Calu3 (cell line): ENCODE data around the gene HJV. TPM values are rescaled to one million over a fixed set of nuclear protein-coding genes. Genes with fewer than 3 reads are reported as not detected.

Experiments used
- BruUV-seq: library from RNA; stranded (reverse); fragments of 400-500 nt; replicated peaks from 2 replicates; lab custom pipeline; 2021; lab: Mats Ljungman, UMichigan
- CTCF ChIA-PET: fragments of 300-600 bp; sonication (Branson Sonifier 250); formaldehyde crosslinking; loops from one replicate; lab custom pipeline; 2022; ENCODE audit warnings: antibody characterized with exemption; lab: Charles Lee
- DNase-seq: peaks from one replicate; pipeline ENCODE4 v3.0.0; 2022
- H3K27ac Mint-ChIP-seq: one replicate; pipeline ENCODE4 v1.8.0; 2022; ENCODE audit warnings: mixed read lengths; ENCODE audit not compliant: unreplicated experiment
- H3K27me3 Mint-ChIP-seq: one replicate; pipeline ENCODE4 v1.8.0; 2022; ENCODE audit warnings: mixed read lengths; ENCODE audit not compliant: unreplicated experiment
- H3K36me3 Mint-ChIP-seq: one replicate; pipeline ENCODE4 v1.8.0; 2022; ENCODE audit warnings: mild to moderate bottlenecking, moderate library complexity, mixed read lengths; ENCODE audit not compliant: insufficient read depth, unreplicated experiment
- H3K4me1 Mint-ChIP-seq: one replicate; pipeline ENCODE4 v1.8.0; 2022; ENCODE audit warnings: mild to moderate bottlenecking, low read depth, mixed read lengths; ENCODE audit not compliant: unreplicated experiment
- H3K4me3 Mint-ChIP-seq: one replicate; pipeline ENCODE4 v1.8.0; 2022; ENCODE audit warnings: mild to moderate bottlenecking, low read depth, moderate library complexity, mixed read lengths; ENCODE audit not compliant: unreplicated experiment
- H3K9me3 Mint-ChIP-seq: one replicate; pipeline ENCODE4 v1.8.0; 2022; ENCODE audit warnings: low read depth, mixed read lengths; ENCODE audit not compliant: unreplicated experiment
- intact Hi-C: fragments of 100-400 bp; cut with micrococcal nuclease; formaldehyde crosslinking; loops from one replicate; pipeline ENCODE4 v1.10.0; 2022; ENCODE audit not compliant: unreplicated experiment
- total RNA-seq: library from RNA; stranded (reverse); gene quantifications from 2 replicates; pipeline ENCODE4 v1.2.3, GENCODE V29; 2022
- TF ChIP-seq, protein P1 (sequence below): fragments of 200-600 bp; IDR thresholded peaks from one replicate; pipeline ENCODE4 v1.8.0; 2022; ENCODE audit warnings: antibody characterized with exemption; ENCODE audit not compliant: unreplicated experiment

The HJV gene
- total RNA-seq, 1 experiment from 2014 or later, result not detected

DNA sequence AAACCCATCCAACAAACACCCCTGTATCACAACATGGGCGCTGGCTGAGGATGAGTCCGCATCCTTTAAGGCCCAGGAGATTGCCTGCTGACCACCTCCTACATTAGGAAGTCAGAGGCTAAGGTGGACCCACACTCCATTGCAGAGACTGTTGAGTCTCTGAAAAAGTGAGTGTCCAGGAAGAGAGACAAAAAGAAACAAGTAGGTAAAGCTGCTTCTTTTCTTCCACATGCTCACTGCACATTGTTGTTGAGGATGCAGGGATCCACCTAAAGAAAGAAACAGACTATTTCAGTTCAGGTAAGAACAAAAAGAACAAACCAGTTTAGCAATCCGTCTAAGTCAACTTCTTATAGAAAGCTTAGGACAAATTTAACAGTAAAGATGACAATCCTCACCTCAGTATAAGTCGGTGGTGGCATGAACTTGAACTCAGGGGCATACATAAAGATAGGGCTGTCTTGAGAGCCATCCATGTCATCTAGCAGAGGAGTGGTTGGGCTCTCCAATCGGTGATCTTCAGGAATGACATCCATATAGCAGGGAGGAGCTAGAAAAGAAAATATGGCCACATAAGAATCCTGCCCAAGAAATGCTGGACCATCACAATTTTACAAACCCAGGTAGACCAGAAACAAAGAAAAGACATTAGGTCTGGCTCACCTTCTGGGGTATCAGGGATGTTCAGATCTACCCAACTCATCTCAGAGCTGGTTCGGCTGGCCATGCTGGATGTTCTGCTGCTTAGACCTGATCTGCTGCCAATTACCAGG lies 27.7 kb downstream of the HJV start:
- H3K27me3 Mint-ChIP-seq, result no peaks in the 10 kb centered on the region
- TF ChIP-seq, protein P1, sequence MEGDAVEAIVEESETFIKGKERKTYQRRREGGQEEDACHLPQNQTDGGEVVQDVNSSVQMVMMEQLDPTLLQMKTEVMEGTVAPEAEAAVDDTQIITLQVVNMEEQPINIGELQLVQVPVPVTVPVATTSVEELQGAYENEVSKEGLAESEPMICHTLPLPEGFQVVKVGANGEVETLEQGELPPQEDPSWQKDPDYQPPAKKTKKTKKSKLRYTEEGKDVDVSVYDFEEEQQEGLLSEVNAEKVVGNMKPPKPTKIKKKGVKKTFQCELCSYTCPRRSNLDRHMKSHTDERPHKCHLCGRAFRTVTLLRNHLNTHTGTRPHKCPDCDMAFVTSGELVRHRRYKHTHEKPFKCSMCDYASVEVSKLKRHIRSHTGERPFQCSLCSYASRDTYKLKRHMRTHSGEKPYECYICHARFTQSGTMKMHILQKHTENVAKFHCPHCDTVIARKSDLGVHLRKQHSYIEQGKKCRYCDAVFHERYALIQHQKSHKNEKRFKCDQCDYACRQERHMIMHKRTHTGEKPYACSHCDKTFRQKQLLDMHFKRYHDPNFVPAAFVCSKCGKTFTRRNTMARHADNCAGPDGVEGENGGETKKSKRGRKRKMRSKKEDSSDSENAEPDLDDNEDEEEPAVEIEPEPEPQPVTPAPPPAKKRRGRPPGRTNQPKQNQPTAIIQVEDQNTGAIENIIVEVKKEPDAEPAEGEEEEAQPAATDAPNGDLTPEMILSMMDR, result no peak
- H3K9me3 Mint-ChIP-seq, result no peaks in the 10 kb centered on the region
- CTCF ChIA-PET, result no interaction called here
- H3K36me3 Mint-ChIP-seq, result peaks cover 12% of the 10 kb centered on the region
- H3K27ac Mint-ChIP-seq, result no peak overlapping the region
- H3K4me3 Mint-ChIP-seq, result no peak overlapping the region
- intact Hi-C loops, result no loop called here
- DNase-seq, result no peak
- no TSS peak for BruUV-seq
- peaks cover 41% of the 10 kb centered on the region for H3K4me1 Mint-ChIP-seq

DNA sequence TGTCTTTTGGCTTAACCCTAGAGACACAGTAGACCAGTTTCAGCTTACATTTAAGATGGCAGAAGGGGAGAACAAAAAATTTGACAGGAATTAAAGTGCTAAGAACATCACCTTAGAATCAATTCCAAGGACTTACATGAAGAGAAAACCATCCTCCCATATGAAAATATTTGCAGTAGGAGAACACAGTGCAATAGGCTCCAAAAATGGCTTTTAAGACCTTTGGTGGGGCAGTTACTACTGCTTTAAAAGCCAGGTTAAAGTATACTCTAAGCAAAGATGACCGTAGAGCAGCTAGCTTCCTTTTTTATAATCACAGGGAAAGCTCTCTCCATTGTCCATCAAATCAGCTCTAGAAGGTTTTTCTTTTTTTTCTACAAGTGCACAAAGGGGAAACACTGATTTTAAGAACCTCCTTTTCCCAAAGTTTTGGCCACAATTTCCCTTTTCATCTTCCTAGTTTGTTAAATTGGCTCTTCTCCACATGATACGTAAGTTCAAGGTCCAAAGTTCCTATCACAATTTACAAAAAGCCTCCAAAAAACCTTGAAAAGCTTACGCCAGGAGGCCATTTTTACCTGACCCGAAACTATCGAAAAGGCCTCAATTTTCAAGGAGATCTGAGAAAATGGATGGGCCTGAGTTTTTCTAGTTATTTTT lies 28.4 kb downstream of the HJV start:
- Mint-ChIP-seq H3K4me1 (peaks cover 39% of the 10 kb centered on the region), H3K9me3 (no peaks in the 10 kb centered on the region), H3K36me3 (peaks cover 12% of the 10 kb centered on the region), H3K4me3 (no peak overlapping the region), H3K27ac (no peak overlapping the region), H3K27me3 (no peaks in the 10 kb centered on the region)
- TF ChIP-seq, protein P1, result no peak
- CTCF ChIA-PET, result interaction anchor here (0.6 kb wide), 1 partner anchor 19 kb away, joined by 5 read pairs; no protein-coding TSS in a partner anchor
- BruUV-seq, result no TSS peak
- intact Hi-C loops, result no loop called here
- DNase-seq, result no peak

DNA sequence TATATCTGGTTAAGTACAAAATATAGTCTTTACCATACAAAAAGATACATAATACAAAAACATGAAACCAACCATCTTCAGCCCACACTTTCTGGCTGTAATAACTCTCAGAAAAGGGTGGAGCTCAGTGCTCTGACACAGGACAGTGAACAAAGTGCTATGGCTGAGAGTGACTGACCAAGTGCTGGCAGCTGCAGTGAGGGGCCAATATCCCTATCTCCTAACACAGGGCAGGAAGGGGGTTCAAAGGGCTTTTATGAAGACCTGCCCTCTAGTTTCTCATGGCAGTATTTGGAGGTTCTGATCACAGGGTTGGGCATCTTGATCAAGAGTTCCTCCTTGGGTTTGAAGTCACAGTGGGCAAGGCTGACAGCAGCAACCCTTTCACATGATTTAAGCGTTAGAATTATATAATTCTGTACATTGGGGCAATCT lies 29.0 kb downstream of the HJV start:
- TF ChIP-seq, protein P1, result no peak
- Mint-ChIP-seq H3K4me1 (peaks cover 34% of the 10 kb centered on the region), H3K4me3 (no peak overlapping the region), H3K27me3 (no peaks in the 10 kb centered on the region), H3K27ac (no peak overlapping the region), H3K36me3 (peaks cover 12% of the 10 kb centered on the region), H3K9me3 (no peaks in the 10 kb centered on the region)
- intact Hi-C loops, result no loop called here
- DNase-seq, result no peak
- no TSS peak for BruUV-seq
- CTCF ChIA-PET, result interaction anchor here (0.6 to 0.9 kb wide), 2 partner anchors 13 to 20 kb away, joined by 3 to 5 read pairs; no protein-coding TSS in a partner anchor

DNA sequence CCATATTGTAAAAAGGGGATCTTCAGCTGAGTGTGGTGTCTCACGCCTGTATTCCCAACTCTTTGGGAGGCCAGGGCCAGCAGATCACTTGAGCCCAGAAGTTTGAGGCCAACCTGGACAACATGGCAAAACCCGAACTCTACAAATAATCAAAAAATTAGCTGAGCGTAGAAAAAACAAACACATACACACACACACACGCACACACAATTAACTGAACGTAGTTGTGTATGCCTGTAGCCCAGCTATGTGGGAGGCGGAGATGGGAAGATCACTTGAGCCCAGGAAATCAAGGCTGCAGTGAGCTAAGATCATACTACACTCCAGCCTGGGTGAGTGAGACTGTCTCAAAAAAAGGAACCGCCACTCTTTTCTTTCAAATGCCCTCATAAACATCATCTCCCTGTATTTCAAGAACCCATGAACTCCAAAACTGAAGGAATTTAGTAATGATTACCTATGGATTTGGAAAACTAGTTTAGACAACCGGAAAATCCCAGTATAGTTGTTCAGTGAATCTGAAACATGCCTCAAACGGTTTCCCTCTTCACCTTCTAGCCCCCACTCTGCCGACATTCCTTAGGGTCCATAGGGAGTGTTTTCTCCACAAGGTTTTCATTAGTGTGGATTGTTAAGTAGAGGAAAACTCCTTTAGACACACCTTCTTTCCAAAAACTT lies 29.7 kb downstream of the HJV start:
- Mint-ChIP-seq H3K4me3 (no peak overlapping the region), H3K4me1 (peaks cover 27% of the 10 kb centered on the region), H3K27me3 (no peaks in the 10 kb centered on the region), H3K9me3 (no peaks in the 10 kb centered on the region), H3K27ac (no peak overlapping the region), H3K36me3 (peaks cover 7% of the 10 kb centered on the region)
- TF ChIP-seq, protein P1, result no peak
- DNase-seq, result no peak
- BruUV-seq, result no TSS peak
- CTCF ChIA-PET, result interaction anchor here (0.9 kb wide), 1 partner anchor 12 kb away, joined by 3 read pairs; no protein-coding TSS in a partner anchor
- intact Hi-C loops, result no loop called here
